Naive thymus-derived CD4-positive, alpha-beta T cell (primary cell): ENCODE results near the gene SV2C. TPM values are rescaled to one million over a fixed set of nuclear protein-coding genes. Genes with fewer than 3 reads are reported as not detected.

ENCODE experiments used
- ATAC-seq: fragments of 150-1000 bp; cut with Tn5 transposase; 2 replicates; pipeline ENCODE4 v1.10.0; 2021; ENCODE audit warnings: mild to moderate bottlenecking, moderate library complexity
- CTCF ChIA-PET: fragments of 350-600 bp; sonication (Branson Sonifier 250); formaldehyde crosslinking; loops from one replicate; lab custom pipeline; 2021; ENCODE audit warnings: antibody characterized with exemption; lab: Charles Lee
- POLR2A ChIA-PET: fragments of 350-600 bp; sonication (Branson Sonifier 250); formaldehyde crosslinking; loops from one replicate; lab custom pipeline; 2021; ENCODE audit warnings: antibody characterized with exemption, inconsistent platforms; lab: Charles Lee
- DNase-seq, 9 donors: peaks; one replicate each; pipeline versions ENCODE4 v3.0.0 to v3.0.0-alpha.2; 2020 to 2022; ENCODE audit warnings: mixed read lengths in 1 of 9
- H3K27ac ChIP-seq: one replicate; pipeline ENCODE4 v1.7.0; 2013; ENCODE audit warnings: mild to moderate bottlenecking, low read depth, low read length, moderate library complexity
- H3K27me3 ChIP-seq, 2 donors: one replicate each; pipeline ENCODE4 v1.7.0; 2013; ENCODE audit warnings: low read length in 2 of 2, mild to moderate bottlenecking in 2 of 2, moderate library complexity in 2 of 2; ENCODE audit not compliant: control insufficient read depth in 2 of 2, insufficient read depth in 2 of 2
- H3K36me3 ChIP-seq, 3 experiments: 1 replicate in 2 of 3; 2 replicates in 1 of 3; pipeline ENCODE4 v1.7.0; 2013; ENCODE audit warnings: low read length in 3 of 3, mild to moderate bottlenecking in 3 of 3, moderate library complexity in 1 of 3; ENCODE audit not compliant: insufficient read depth in 3 of 3, control insufficient read depth in 2 of 3
- H3K4me1 ChIP-seq, 2 donors: one replicate each; pipeline ENCODE4 v1.7.0; 2013; ENCODE audit warnings: low read length in 2 of 2, mild to moderate bottlenecking in 2 of 2, moderate library complexity in 1 of 2; ENCODE audit not compliant: control insufficient read depth in 2 of 2, insufficient read depth in 2 of 2
- H3K4me3 ChIP-seq: 2 replicates; pipeline ENCODE4 v1.7.0; 2013; ENCODE audit warnings: mild to moderate bottlenecking, low read length
- H3K9me3 ChIP-seq, 3 experiments: 1 replicate in 2 of 3; 2 replicates in 1 of 3; pipeline ENCODE4 v1.7.0; 2013; ENCODE audit warnings: low read length in 3 of 3; ENCODE audit not compliant: control insufficient read depth in 2 of 3
- H3K27ac Mint-ChIP-seq, 9 donors: one replicate each; pipeline ENCODE4 v1.8.0; 2020 to 2022; ENCODE audit warnings: mixed read lengths in 9 of 9, mild to moderate bottlenecking in 8 of 9, moderate library complexity in 5 of 9, inconsistent platforms in 2 of 9
- H3K27me3 Mint-ChIP-seq, 5 donors: one replicate each; pipeline ENCODE4 v1.8.0; 2021 to 2022; ENCODE audit warnings: mixed read lengths in 5 of 5, mild to moderate bottlenecking in 1 of 5
- H3K36me3 Mint-ChIP-seq, 5 donors: one replicate each; pipeline ENCODE4 v1.8.0; 2020 to 2022; ENCODE audit warnings: mixed read lengths in 5 of 5, mild to moderate bottlenecking in 3 of 5, inconsistent platforms in 1 of 5
- H3K4me1 Mint-ChIP-seq, 7 donors: one replicate each; pipeline ENCODE4 v1.8.0; 2020 to 2022; ENCODE audit warnings: mixed read lengths in 7 of 7, mild to moderate bottlenecking in 3 of 7, inconsistent platforms in 1 of 7
- H3K4me3 Mint-ChIP-seq, 10 donors: one replicate each; pipeline ENCODE4 v1.8.0; 2020 to 2022; ENCODE audit warnings: mild to moderate bottlenecking in 10 of 10, mixed read lengths in 10 of 10, moderate library complexity in 6 of 10, inconsistent platforms in 2 of 10
- H3K9me3 Mint-ChIP-seq, 11 donors: one replicate each; pipeline ENCODE4 v1.8.0; 2020 to 2022; ENCODE audit warnings: mixed read lengths in 11 of 11, mild to moderate bottlenecking in 4 of 11, inconsistent platforms in 1 of 11, moderate library complexity in 1 of 11
- intact Hi-C, 2 donors: fragments of 100-400 bp; cut with micrococcal nuclease; formaldehyde crosslinking; loops; one replicate each; pipeline ENCODE4 v1.15.1; 2023
- polyA plus RNA-seq, 2 donors: library from polyadenylated mRNA; unstranded; fragments of 300-500 nt; fragmentation: Illumina TruSeq; gene quantifications; one replicate each; pipeline ENCODE4 v1.2.3, GENCODE V29; 2021
- total RNA-seq, 6 experiments: library from RNA in 5 of 6; stranded (reverse) in 5 of 6; gene quantifications; 1 replicate in 5 of 6; 2 replicates in 1 of 6; pipeline ENCODE4 v1.2.3 and lab custom pipeline; 2021 to 2026

The SV2C gene
- total and polyA plus RNA-seq, 7 experiments from 2014 or later: not detected

GRCh38 chr5:76114179-76114851 lies 31.1 kb downstream of the SV2C start:
- Histone ChIP-seq H3K27ac (no peak overlapping the region), H3K27me3 (no peaks in the 10 kb centered on the region), H3K36me3 (no peaks in the 10 kb centered on the region), H3K4me1 (no peaks in the 10 kb centered on the region), H3K4me3 (no peak overlapping the region), H3K9me3 (no peaks in the 10 kb centered on the region)
- Mint-ChIP-seq H3K4me3 (no peak overlapping the region), H3K4me1 (no peaks in the 10 kb centered on the region), H3K36me3 (no peaks in the 10 kb centered on the region), H3K27ac (no peak overlapping the region), H3K27me3 (peaks cover 29 to 45% (median 33%) of the 10 kb centered on the region in 5 donors), H3K9me3 (peaks cover 0 to 4% (median 0%) of the 10 kb centered on the region in 11 donors)
- intact Hi-C loops: no loop called here
- ChIA-PET POLR2A (no interaction called here), CTCF (no interaction called here)
- ATAC-seq (no peak), DNase-seq (no peak)

GRCh38 chr5:76125346-76125745 lies 42.2 kb downstream of the SV2C start:
- Histone ChIP-seq H3K9me3 (no peaks in the 10 kb centered on the region), H3K4me3 (no peak overlapping the region), H3K4me1 (no peaks in the 10 kb centered on the region), H3K27ac (no peak overlapping the region), H3K27me3 (peaks cover 3% of the 10 kb centered on the region in 2 donors), H3K36me3 (no peaks in the 10 kb centered on the region)
- ATAC-seq (no peak), DNase-seq (no peak)
- Mint-ChIP-seq H3K9me3 (peaks cover 0 to 4% (median 0%) of the 10 kb centered on the region in 11 donors), H3K4me3 (no peak overlapping the region), H3K4me1 (peaks cover 0 to 1% (median 0%) of the 10 kb centered on the region in 7 donors), H3K36me3 (no peaks in the 10 kb centered on the region), H3K27me3 (peaks cover 6 to 26% (median 21%) of the 10 kb centered on the region in 5 donors), H3K27ac (no peak overlapping the region)
- intact Hi-C loops: no loop called here
- POLR2A ChIA-PET: no interaction called here
- CTCF ChIA-PET: no interaction called here

DNA sequence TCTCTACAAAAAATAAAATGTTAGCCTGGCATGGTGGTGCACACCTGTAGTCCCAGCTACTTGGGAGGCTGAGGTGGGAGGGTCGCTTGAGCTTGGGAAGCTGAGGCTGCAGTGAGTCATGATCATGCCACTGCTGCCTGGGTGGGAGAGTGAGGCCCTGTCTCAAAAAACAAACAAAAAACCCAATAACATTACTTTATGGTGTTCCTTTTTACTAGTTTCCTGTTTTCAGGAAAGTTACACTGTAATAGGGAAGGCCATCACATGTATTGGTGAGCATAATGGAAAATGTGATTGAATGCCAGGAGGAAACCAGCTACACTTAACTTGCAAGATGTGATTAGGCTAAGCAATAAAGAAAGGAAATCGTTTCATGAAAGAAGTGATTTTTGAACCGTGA lies 42.7 kb downstream of the SV2C start:
- Mint-ChIP-seq H3K27me3 (peaks cover 6 to 30% (median 21%) of the 10 kb centered on the region in 5 donors), H3K36me3 (no peaks in the 10 kb centered on the region), H3K4me1 (peaks cover 0 to 1% (median 0%) of the 10 kb centered on the region in 7 donors), H3K9me3 (peaks cover 0 to 4% (median 0%) of the 10 kb centered on the region in 11 donors), H3K4me3 (no peak overlapping the region), H3K27ac (no peak overlapping the region)
- ATAC-seq (no peak), DNase-seq (no peak)
- intact Hi-C loops: no loop called here
- POLR2A ChIA-PET: no interaction called here
- Histone ChIP-seq H3K9me3 (no peaks in the 10 kb centered on the region), H3K4me1 (no peaks in the 10 kb centered on the region), H3K27me3 (peaks cover 3% of the 10 kb centered on the region in 2 donors), H3K4me3 (no peak overlapping the region), H3K27ac (no peak overlapping the region), H3K36me3 (no peaks in the 10 kb centered on the region)
- CTCF ChIA-PET: no interaction called here

GRCh38 chr5:76134003-76134402 lies 50.8 kb downstream of the SV2C start:
- no peak overlapping the region for H3K4me3 ChIP-seq
- intact Hi-C loops: no loop called here
- ChIA-PET CTCF (no interaction called here), POLR2A (no interaction called here)
- H3K9me3 Mint-ChIP-seq: no peaks in the 10 kb centered on the region
- no peaks in the 10 kb centered on the region for H3K36me3 Mint-ChIP-seq
- H3K9me3 ChIP-seq: no peaks in the 10 kb centered on the region
- H3K36me3 ChIP-seq: no peaks in the 10 kb centered on the region
- no peak overlapping the region for H3K27ac Mint-ChIP-seq
- DNase-seq (no peak), ATAC-seq (no peak)
- H3K4me3 Mint-ChIP-seq: no peak overlapping the region
- peaks cover 0 to 3% of the 10 kb centered on the region in 2 donors for H3K27me3 ChIP-seq
- H3K4me1 ChIP-seq: no peaks in the 10 kb centered on the region
- peaks cover 14 to 40% (median 32%) of the 10 kb centered on the region in 5 donors for H3K27me3 Mint-ChIP-seq
- no peak overlapping the region for H3K27ac ChIP-seq
- H3K4me1 Mint-ChIP-seq: no peaks in the 10 kb centered on the region

DNA sequence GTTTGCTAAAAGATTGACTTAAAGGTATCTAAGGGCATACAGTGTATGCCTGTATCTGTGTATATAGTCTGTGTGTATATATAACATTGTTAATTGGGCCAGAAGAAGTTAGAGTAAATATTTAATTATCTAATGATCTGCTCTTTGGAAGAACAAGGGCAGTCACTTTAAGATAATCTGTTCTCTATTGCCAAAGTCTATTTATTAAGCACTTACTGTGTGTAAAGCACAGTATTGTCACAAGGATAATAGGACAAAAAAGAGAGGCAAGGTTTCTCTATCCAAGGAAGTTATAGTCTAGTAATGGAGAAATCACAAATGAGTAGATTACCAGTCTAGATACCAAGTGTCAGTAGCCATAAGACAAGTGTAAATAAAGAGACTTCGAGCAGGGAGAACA lies 51.5 kb downstream of the SV2C start:
- Mint-ChIP-seq H3K27me3 (peaks cover 14 to 38% (median 32%) of the 10 kb centered on the region in 5 donors), H3K4me3 (no peak overlapping the region), H3K27ac (no peak overlapping the region), H3K4me1 (no peaks in the 10 kb centered on the region), H3K36me3 (no peaks in the 10 kb centered on the region), H3K9me3 (no peaks in the 10 kb centered on the region)
- ChIA-PET POLR2A (no interaction called here), CTCF (no interaction called here)
- ATAC-seq (no peak), DNase-seq (no peak)
- Histone ChIP-seq H3K4me1 (no peaks in the 10 kb centered on the region), H3K4me3 (no peak overlapping the region), H3K27ac (no peak overlapping the region), H3K27me3 (no peaks in the 10 kb centered on the region), H3K9me3 (no peaks in the 10 kb centered on the region), H3K36me3 (no peaks in the 10 kb centered on the region)
- intact Hi-C loops: no loop called here

- Histone ChIP-seq H3K27me3 (no peaks in the 10 kb centered on the region), H3K9me3 (no peaks in the 10 kb centered on the region), H3K27ac (no peak overlapping the region), H3K4me1 (no peaks in the 10 kb centered on the region), H3K36me3 (no peaks in the 10 kb centered on the region), H3K4me3 (no peak overlapping the region)
- Mint-ChIP-seq H3K4me3 (no peak overlapping the region), H3K27me3 (peaks cover 8 to 34% (median 25%) of the 10 kb centered on the region in 5 donors), H3K9me3 (no peaks in the 10 kb centered on the region), H3K27ac (no peak overlapping the region), H3K36me3 (no peaks in the 10 kb centered on the region), H3K4me1 (no peaks in the 10 kb centered on the region)
- intact Hi-C loops: no loop called here
- ChIA-PET POLR2A (no interaction called here), CTCF (no interaction called here)
- no peak for DNase-seq
- ATAC-seq: no peak
These were observed 54.8 kb downstream of the SV2C start for GRCh38 chr5:76137887-76138542.

DNA sequence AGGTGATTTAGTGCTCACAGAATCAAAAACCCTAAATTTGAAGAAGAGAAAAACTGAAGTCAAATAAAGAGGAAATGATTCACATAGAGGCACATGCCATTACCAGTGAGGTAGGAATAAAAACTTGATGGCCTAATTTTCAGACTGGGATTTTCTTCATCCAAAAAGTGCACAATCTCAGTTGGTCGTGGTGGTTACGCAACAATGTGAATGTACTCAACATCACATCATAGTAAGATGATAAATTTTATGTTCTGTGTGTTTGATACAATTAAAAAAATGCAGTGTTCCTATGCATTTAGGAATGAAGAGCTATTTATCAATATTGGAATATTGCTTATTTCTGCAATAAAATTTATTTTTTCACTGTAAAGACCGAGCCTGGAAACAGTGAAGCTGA lies 60.7 kb downstream of the SV2C start:
- Histone ChIP-seq H3K36me3 (no peaks in the 10 kb centered on the region), H3K4me1 (no peaks in the 10 kb centered on the region), H3K4me3 (no peak overlapping the region), H3K9me3 (no peaks in the 10 kb centered on the region), H3K27me3 (no peaks in the 10 kb centered on the region), H3K27ac (no peak overlapping the region)
- peaks cover 0 to 23% (median 0%) of the 10 kb centered on the region in 5 donors for H3K27me3 Mint-ChIP-seq
- intact Hi-C loops: no loop called here
- DNase-seq (no peak), ATAC-seq (no peak)
- peak overlapping the region in 1 of 9 donors; percentile 33 for H3K27ac Mint-ChIP-seq
- no peak overlapping the region for H3K4me3 Mint-ChIP-seq
- H3K36me3 Mint-ChIP-seq: no peaks in the 10 kb centered on the region
- POLR2A ChIA-PET: no interaction called here
- no peaks in the 10 kb centered on the region for H3K9me3 Mint-ChIP-seq
- CTCF ChIA-PET: no interaction called here
- no peaks in the 10 kb centered on the region for H3K4me1 Mint-ChIP-seq
